Subcutaneous adipose tissue (tissue), 4 donors: ENCODE data around the gene SLC2A4RG. TPM values are rescaled to one million over a fixed set of nuclear protein-coding genes. Genes with fewer than 3 reads are reported as not detected.

Experiments used
- CTCF ChIP-seq: fragments of 450-650 bp; IDR thresholded peaks from one replicate; pipeline ENCODE4 v1.5.1; 2016; ENCODE audit warnings: low read depth, mild to moderate bottlenecking, control low read depth, antibody characterized with exemption, moderate library complexity
- total RNA-seq, 4 donors: library from RNA; depleted of rRNA; stranded (reverse); fragments of >200 nt; gene quantifications; one replicate each; pipeline ENCODE4 v1.1.0, GENCODE V29; 2016

Gene SLC2A4RG
- total RNA-seq, 4 donors from 2014 or later, result 8.6 to 126 (median 28.9) TPM

- no peak for TF ChIP-seq CTCF
Measured at GRCh38 chr20:63783970-63784369, 44.4 kb downstream of the SLC2A4RG start.

DNA sequence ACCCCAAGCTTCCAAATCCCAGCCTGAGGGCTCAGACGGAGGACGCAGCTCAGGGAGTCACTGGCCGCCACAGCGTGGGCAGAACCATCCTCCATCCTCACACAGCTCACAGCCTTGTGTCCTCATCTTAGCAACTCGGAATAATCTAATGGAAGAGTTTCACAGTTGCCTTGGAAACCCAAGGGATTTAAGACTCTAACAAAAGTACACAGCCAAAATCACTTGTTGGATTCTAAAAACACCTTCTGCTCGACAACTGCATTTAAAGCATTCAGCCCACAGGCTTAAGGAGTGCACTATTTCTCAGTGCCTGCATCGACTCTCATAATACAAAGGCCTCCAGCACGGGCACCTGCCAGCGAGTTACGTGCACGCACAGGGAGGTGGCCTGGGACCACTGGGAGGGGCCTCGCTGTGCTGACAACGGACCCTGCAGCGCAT lies 46.1 kb downstream of the SLC2A4RG start:
- no peak for TF ChIP-seq CTCF

- TF ChIP-seq CTCF, result no peak
Measured at GRCh38 chr20:63787302-63787701, 47.7 kb downstream of the SLC2A4RG start.

GRCh38 chr20:63787749-63788148 lies 48.2 kb downstream of the SLC2A4RG start:
- no peak for TF ChIP-seq CTCF

DNA sequence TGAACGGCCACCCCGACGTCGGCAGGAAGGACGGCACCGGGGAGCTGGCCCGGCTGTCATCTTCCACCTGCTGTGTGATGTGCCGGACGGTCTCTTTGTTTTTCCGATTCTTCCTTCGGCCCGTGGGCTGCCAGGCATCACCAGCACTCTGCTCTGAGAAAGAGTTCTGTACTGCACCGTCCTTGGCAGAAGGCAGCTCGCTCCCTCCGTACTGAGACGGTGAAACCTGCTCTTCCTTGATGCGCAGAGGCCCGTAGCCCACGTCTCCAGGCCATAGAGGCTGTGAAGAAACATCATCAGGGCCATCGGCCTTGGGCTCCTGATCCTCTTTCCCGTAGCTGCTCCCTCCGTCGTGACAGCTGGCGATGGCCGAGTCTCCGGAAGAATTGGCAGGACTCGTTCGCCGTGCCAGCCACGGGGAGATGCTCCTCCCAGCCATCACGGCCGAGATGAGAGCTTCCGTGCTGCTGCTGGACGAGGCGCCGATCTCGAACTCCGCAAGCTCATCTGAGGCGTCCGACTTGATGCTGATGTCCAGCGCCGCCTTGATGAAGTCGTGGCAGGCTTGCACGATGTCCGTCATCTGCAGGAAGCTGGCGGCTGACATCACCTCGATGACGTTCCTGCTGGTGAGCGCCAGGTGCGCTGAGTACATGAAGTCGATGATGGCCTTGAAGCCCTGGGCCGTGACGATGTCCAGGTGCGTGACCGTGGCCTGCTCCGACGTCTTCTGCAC lies 50.4 kb downstream of the SLC2A4RG start:
- no peak for TF ChIP-seq CTCF

- TF ChIP-seq CTCF, result no peak
Measured at GRCh38 chr20:63790572-63791168, 51.1 kb downstream of the SLC2A4RG start.

DNA sequence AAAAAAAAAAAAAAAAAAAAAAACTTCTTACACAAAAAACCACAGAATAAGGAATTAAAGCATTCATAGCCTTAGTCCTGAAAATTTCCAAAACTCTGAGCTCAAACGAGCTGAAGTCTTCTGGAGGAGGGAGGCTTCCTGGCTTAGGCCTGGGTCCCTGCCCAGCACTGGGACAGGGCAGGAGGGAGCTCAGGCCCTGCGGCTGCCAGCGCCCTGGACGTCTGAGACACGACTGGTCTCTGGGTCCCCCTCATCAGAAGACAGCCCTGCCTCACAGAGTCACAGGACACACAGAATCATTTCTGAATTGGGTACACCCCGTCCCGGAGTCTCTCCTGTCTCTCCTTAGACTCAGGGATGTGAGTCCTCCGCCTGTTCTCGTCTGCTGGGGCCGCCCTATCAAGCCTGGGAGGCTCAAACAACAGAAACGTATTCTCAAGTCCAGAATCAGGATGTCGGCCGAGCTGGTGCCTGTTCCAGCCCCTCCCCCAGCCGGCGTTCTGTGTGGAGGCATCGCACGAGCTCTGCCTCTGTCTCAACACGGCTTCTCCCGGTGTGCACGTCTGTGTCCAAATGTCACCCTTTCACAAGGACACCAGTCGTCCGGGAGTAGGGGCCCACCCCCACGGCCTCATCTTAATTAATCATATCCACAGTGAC lies 52.1 kb downstream of the SLC2A4RG start:
- TF ChIP-seq CTCF, result no peak
